Superior temporal gyrus (tissue), 1 donor: ENCODE results near the gene TTLL13.

Experiments
- DNase-seq: peaks from one replicate; pipeline ENCODE4 v3.0.0-alpha.2; 2016; ENCODE audit errors: extremely low spot score

Gene TTLL13

DNA sequence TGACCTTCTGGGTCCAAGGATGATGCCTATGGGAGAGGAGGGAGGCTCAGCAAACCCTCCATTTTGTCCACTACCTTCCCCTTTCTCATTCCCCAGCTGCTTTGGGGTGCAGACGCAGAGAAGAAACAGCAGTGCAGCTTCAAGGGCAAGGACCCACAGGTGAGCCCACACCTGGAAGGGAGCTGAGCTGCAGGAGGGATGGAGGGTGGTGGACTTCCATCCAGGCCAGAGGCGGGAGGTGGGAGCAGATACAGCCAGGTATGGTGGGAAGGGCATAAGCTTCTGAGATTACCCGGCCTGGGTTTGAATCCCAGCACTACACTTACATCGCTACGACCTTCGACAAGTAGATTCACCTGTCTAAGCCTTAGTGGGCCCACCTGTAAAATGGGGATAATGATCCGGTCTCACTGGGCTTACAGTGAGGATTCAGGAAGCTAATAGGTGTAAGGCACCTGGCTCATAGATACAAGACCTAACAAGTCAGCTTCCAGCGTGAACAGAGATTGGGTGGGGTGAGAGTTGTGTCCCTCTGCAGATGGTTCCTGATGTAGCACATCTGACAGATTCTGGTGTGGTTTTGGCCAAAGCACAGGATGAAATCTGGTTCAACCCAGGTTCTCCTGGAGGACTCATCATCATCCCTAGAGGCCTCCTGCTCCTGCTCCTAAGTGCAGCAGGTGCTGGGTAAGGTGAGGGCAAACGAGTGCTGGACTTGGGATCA, 31.5 kb upstream of the TTLL13 start:
- DNase-seq: no peak

DNA sequence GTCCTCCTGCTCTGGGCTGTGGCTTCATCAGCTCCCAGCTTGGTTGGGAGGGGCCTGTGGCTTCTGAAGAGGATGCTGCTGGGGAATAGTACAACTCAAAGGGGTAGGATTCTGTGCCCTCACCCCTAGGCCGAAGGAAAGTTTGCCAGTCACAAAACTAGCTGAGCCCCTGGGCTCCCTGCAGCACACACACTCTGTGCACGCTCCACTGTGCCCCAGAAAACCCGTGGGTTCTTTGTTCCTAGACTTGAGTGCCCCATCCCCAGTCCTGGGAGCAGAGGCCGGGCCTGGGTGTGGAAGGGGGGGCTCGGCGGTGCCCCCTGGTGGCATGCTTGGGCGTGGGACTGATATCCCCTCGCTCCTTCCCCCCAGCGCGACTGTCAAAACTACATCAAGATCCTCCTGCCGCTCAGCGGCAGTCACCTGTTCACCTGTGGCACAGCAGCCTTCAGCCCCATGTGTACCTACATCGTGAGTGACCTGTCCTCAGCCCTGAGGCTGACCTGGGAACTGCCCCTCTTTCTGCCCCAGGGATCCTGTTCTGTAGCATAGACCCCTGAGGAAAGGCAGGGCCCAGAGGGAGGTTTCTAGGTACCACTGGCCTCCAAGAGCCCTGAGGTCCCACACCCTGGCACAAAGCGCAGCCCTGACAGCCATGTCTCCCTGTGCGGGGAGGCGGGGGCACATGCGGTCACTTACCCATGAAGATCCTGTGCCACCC, 29.8 kb upstream of the TTLL13 start:
- DNase-seq: no peak

DNA sequence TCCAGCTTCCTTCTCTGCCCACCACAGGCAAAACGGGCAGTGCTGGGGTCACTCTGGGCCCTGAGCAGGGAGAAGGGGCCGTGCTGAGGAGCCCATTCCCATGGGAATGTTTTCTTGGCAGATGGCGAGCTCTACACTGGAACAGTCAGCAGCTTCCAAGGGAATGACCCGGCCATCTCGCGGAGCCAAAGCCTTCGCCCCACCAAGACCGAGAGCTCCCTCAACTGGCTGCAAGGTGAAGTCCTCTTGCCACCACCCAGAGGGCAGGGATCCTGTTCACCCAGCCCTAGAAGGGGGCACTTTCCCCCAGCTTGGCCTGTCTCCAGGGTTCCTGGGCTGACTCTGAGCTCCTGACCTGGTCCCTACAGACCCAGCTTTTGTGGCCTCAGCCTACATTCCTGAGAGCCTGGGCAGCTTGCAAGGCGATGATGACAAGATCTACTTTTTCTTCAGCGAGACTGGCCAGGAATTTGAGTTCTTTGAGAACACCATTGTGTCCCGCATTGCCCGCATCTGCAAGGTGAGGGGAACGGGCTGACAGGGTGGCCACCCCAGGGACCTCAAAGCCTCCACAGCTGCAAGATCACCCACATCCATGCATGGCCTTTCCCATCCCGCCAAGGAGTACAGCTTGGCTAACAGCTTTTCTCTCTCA, 28.0 kb upstream of the TTLL13 start:
- DNase-seq: peak; percentile 83

DNA sequence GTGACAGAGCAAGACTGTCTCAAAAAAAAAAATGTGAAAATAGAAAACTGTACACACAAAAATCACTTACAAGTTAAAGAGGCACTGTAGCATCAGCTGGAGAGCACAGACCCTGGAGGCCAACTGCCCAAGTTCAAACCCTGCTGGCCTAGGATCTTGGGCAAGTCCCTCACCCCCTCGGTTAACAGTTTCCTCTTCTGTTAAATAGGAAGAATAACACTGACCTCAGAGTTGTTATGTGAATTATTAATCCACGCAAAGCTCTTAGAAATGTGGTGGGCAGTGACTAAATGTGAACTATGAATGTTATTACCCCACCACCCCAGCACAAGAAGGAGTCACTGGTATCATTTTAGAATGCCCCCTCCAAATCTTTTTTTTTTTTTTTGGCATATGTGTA, 26.8 kb upstream of the TTLL13 start:
- DNase-seq: no peak

DNA sequence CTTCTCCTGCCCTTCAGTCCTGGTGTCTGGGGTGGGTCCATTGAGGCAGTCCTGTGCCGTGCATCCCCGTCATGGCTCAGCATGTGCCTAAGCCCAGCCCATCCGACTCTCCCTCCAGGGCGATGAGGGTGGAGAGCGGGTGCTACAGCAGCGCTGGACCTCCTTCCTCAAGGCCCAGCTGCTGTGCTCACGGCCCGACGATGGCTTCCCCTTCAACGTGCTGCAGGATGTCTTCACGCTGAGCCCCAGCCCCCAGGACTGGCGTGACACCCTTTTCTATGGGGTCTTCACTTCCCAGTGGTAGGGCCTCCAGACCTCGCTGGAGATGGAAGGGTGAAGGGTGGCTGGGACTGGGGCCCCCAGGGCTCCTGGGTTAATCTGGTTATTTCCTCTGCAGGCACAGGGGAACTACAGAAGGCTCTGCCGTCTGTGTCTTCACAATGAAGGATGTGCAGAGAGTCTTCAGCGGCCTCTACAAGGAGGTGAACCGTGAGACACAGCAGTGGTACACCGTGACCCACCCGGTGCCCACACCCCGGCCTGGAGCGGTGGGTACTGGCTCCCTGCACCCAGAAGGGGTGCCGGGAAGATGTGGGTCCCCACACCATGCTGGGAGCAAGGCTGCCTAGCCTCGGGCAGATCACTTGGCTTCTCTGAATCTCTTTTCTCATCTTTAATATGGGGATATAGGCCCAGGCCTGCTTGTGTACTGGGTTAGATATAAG, 25.8 kb upstream of the TTLL13 start:
- no peak for DNase-seq

DNA sequence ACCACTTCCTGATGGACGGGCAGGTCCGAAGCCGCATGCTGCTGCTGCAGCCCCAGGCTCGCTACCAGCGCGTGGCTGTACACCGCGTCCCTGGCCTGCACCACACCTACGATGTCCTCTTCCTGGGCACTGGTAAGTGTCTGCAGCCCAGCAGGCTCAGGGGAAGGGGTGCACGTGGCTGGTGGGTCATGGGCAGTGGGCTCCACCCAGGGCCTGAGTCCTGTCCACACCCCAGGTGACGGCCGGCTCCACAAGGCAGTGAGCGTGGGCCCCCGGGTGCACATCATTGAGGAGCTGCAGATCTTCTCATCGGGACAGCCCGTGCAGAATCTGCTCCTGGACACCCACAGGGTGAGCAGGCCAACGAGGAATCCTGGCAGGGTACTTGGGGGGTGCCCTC, 24.3 kb upstream of the TTLL13 start:
- no peak for DNase-seq

DNA sequence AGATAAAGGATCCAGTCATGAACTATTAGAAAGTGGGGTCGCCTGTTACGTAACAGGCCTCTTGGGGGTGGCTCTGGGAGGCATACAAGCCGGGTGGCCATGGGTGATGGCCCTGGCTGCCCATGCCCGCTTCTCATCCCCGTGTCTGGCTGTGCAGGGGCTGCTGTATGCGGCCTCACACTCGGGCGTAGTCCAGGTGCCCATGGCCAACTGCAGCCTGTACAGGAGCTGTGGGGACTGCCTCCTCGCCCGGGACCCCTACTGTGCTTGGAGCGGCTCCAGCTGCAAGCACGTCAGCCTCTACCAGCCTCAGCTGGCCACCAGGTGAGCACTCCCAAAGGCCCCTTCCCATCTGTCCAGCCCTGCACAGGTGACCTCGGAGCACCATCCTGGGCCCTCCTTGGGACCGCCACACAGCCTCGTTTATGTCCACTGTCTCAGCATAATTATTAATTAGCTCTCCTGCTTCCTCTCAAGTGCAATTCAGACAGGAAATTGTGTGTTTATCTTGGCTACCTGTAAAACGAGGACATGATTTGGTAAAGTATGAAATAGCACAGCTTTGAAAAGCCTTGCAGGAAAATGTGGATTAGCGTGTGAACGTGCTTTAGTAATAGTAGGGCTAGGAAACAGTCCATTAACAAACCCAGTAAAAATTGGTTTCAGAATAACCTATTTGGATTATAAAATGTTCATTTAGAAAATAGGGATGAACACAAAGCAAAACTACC, 23.7 kb upstream of the TTLL13 start:
- DNase-seq: no peak

DNA sequence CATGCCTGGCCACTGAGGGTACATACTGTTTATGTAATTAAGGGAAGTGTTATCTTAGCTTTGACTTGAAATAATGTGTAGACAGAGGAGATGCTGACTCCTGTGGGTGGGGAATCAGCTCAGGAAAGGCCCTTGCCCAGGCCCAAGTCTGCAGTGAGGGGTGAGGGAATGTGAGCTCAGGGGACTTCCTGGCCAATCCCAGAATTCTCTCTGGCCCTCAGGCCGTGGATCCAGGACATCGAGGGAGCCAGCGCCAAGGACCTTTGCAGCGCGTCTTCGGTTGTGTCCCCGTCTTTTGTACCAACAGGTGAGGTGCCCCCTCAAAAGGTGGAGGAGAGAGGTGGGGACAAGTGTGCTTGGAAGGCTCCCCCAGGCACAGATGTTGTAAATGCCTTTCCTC, 22.0 kb upstream of the TTLL13 start:
- DNase-seq: no peak

DNA sequence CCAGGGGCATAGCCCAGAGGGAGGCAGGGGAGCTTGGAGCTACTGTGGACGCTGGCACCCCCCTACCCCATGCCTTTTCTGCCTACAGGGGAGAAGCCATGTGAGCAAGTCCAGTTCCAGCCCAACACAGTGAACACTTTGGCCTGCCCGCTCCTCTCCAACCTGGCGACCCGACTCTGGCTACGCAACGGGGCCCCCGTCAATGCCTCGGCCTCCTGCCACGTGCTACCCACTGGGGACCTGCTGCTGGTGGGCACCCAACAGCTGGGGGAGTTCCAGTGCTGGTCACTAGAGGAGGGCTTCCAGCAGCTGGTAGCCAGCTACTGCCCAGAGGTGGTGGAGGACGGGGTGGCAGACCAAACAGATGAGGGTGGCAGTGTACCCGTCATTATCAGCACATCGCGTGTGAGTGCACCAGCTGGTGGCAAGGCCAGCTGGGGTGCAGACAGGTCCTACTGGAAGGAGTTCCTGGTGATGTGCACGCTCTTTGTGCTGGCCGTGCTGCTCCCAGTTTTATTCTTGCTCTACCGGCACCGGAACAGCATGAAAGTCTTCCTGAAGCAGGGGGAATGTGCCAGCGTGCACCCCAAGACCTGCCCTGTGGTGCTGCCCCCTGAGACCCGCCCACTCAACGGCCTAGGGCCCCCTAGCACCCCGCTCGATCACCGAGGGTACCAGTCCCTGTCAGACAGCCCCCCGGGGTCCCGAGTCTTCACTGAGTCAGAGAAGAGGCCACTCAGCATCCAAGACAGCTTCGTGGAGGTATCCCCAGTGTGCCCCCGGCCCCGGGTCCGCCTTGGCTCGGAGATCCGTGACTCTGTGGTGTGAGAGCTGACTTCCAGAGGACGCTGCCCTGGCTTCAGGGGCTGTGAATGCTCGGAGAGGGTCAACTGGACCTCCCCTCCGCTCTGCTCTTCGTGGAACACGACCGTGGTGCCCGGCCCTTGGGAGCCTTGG, 21.3 kb upstream of the TTLL13 start:
- no peak for DNase-seq

DNA sequence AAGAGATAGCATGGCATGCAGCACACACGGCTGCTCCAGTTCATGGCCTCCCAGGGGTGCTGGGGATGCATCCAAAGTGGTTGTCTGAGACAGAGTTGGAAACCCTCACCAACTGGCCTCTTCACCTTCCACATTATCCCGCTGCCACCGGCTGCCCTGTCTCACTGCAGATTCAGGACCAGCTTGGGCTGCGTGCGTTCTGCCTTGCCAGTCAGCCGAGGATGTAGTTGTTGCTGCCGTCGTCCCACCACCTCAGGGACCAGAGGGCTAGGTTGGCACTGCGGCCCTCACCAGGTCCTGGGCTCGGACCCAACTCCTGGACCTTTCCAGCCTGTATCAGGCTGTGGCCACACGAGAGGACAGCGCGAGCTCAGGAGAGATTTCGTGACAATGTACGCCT, 20.4 kb upstream of the TTLL13 start:
- DNase-seq: no peak

DNA sequence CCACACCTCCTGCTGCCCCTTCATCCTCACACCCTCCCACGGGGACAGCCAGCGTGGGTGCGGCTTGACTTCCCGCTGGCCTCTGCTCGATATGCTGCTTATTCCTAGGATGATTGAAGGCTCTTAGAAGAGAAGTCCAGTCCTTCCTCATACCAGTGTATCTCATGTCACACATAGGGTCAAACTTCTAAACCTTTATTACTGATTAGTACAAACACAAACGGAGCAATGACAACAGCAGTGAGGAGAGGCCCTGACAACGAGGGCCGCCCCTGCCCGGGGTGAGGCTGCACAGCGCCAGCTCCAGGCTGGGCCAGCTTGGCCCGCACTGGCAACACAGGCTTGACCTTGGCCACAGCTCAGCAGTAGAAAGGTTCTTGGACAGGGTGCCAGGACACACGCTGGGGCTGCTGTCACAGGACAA, 19.3 kb upstream of the TTLL13 start:
- no peak for DNase-seq

DNA sequence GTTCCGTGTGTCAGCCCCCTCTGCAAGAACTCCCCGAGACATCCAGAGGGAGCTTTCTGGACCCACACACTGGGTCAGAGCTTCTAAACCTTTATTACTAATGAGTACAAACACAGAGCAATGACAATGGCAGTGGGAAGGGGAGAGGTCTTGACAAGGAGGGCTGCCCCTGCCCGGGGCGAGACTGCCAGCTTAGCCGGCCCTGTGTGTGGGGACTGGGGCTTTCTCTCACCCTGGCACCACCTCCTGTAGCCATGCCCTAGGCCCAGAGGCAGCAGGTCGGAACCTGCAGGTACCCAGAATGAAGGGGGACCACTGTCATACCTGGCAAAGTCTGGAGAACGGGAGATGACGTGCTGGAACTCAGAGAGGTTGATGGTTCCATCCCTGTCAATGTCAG, 18.7 kb upstream of the TTLL13 start:
- no peak for DNase-seq

DNA sequence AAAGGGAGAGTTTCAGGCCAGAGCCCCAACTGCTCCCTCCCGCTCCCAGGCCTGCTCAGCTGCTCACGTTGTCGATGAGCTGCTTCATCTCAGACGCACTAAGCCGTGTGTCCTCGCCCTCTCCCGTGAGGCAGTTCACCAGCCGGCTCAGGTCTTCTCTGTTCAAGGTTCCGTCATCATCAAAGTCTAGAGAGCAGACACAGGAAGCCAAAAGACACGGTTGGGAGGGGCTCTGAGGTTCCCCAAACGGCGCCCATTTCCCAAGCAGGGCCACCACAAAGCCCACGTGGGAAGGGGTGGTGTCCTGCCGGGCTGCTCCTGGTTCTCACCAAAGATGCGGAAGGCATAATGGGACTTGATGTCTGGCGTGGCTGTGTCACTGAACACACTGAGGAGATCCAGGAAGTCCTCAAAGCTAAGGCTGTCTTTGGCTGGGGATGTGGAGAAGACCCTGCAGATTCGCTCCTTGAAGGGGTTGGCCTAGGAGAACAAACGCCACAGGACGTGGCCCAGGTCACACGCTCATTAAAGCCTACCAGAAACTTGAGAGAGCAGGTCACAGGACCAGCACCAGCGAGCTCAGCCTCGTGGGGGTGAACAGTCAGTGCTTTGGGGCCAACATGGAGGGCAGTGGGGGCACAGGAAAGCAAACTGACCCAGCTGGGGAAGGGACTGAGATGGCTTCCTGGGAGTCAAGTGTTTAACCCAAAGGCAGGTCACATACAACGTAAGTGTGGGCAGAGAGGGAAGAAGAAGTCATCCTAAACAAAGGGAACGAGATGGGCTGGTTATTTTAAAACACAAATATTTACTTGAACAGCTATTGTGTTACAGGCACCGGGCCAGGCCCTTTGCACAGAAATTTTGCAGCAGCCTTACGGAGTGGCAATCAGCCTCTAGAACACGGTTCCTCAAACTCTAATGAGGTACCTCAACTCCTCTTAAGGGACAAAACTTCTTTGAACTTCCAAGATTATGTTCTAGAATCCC, 18.0 kb upstream of the TTLL13 start:
- no peak for DNase-seq

DNA sequence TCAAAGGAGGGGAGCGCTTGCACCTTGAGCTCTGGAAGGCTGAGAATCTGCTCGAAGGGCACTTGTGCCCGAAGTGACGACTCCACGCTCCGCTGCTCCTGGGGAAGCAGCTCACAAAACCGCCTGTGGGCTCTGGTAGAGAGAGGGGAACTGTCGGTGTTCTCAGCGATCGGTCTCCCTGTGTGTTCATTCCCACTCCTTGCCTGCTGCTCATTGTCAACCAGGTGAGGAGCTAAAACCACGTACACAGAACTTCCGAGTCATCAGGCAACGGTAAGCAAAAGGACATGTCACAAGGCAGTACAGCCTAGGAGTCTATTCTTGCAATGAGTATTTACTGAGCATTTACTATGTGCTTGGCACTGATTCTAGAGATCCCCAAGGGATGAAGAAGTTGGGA, 17.2 kb upstream of the TTLL13 start:
- DNase-seq: no peak

DNA sequence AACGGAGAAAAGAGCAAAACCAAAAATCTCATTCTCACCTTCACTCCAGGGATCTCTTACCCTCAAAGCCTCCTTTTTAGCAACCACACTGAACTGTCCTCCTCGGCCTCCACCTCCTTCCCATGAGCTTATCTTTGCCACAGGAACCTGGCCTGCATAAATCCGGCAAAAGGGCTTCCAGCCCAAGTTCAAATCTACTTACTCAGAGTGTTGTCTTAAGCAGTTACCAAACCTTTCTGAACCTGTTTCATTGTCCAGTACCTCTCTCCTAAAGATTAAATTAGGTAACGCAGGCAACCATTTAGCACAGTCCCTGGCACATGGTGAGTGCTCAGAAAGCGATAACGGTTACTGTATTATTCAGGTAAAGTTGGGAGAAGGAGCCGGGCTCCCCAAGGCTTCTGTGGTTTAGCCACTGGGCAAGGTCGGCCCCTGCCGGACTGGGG, 16.4 kb upstream of the TTLL13 start:
- DNase-seq: peak; percentile 39

DNA sequence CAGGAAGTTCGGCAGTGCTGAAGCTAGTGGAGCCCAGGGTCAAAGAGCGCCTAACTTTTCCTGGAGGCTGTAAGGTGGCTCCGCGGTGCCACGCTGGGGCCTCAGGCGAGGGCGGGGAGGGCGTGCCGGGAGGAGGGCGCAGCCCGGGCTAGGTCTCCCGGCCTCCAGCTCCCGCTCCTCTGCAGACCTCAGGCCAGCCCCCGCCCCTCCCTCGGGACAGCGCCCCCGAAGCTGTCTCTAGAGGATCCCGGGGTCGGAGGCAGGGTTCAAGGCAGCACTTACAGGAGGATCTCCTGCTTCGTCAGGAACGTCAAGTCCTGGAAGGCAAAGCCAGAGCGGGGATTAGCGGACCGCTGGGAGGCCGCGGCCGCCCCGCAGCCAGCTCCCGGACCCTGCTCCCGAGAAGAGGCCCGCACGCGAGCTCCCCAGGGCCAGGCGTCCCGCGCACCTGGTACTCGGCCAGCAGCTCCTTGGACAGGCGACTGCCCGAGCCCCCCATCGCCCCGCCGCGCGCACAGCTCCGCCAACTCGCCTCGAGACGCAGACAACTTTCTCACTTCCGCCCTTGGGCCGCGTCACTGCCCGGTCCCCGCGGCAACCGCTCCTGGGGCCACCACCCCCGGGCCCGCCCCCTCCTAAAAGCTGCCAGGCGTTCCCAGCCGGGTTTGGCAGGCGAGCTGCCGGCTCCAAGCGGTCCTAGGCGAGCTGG, 15.8 kb upstream of the TTLL13 start, which contains the start of gene CIB1:
TSS of gene CIB1 (minus strand) at position 555 of the 709 bp plus-strand sequence. CDS start at position 499, 56 bp downstream.
- DNase-seq: peak; percentile 93

DNA sequence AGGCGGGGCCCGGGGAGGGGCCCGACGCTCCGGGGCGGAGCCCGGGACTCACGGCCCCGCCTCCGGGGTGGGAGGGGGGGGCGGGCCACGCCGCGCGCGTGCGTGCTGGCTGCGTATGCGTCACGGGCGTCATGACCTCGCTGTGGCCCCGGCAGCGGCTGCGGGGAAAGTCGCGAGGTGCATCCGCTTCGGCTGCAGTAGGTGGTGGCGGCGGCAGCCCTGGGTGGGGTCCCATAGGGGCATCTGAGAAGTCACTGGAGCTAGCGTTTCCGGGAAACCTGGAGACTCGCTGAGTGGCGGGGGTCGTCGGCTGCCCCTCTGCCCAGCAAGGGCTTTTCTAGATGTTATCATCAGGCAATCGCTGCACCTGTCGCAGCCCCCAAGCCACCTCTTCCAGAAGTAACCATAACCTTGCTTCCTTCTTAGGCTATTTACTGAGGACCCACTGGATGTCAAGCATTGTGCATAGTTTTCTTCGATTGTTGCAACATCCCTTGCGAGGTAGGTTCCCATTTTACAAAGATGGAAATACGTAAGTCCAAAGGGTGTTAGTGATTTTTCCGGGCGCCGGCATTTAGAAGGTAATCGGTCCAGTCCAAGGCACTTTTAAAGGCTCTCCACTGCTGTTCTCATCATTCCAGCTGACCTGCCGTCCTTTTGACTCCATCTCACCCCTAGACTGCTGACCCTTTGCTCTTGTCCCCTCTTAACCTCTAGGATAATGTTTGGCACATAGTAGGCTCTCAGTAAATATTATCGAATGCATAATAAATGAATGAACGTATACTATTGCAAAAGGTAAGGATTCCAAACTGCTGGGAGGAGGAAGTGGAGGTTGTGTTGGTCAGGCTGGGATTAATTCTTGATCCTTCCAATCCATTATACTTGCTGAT, 15.0 kb upstream of the TTLL13 start, which contains the start of gene GDPGP1:
TSS of gene GDPGP1 (plus strand) at position 114 of the 893 bp plus-strand sequence. CDS start 6,700 bp downstream, outside the sequence.
- DNase-seq: no peak
